ENCODE data around the gene RYR2.

RYR2 gene

DNA sequence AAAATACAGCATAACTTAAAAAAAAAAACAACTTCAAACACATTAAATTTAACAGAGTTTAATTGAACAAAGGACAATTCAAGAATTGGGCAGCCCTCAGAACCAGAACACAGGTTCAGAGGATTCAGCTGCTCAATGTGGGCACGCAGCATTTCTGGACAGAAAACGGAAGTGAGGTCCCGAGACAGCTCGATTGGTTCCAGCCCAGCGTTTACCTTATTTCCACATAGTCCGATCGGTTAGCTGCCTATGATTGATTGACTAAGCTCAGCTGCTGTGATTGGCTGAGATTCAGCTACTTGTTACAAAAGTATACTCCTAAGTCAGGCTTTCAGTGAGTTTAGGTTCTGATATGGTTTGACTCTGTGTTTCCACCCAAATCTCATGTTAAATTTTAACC, 815.5 kb downstream of the RYR2 start:
- ATAC-seq: no peak
- TF ChIP-seq ZNF8 (CRISPR knock-in tag; IDR thresholded peaks at IDR 0.05) (no peak), ZFP3 (CRISPR knock-in tag; IDR thresholded peaks at IDR 0.05) (no peak), TCF4 (CRISPR knock-in tag; IDR thresholded peaks at IDR 0.05; ENCODE audit: borderline replicate concordance) (no peak), ZC3H10 (CRISPR knock-in tag; IDR thresholded peaks at IDR 0.05) (no peak), ZFP30 (CRISPR knock-in tag; IDR thresholded peaks at IDR 0.05) (no peak), BACH2 (CRISPR knock-in tag; IDR thresholded peaks at IDR 0.05; ENCODE audit: borderline replicate concordance) (no peak), ARNTL (CRISPR knock-in tag; IDR thresholded peaks at IDR 0.05; ENCODE audit: borderline replicate concordance, low read depth) (no peak), CREB5 (CRISPR knock-in tag; IDR thresholded peaks at IDR 0.05; ENCODE audit: low read depth) (no peak), SNAI2 (CRISPR knock-in tag; IDR thresholded peaks at IDR 0.05) (no peak), PATZ1 (CRISPR knock-in tag; IDR thresholded peaks at IDR 0.05; ENCODE audit: borderline replicate concordance) (no peak), PPARA (CRISPR knock-in tag; IDR thresholded peaks at IDR 0.05; ENCODE audit: borderline replicate concordance) (no peak), RARB (CRISPR knock-in tag; IDR thresholded peaks at IDR 0.05) (no peak), ZNF70 (CRISPR knock-in tag; IDR thresholded peaks at IDR 0.05) (no peak), ISL1 (CRISPR knock-in tag; IDR thresholded peaks at IDR 0.05) (no peak), ZNF565 (CRISPR knock-in tag; conservative IDR thresholded peaks at IDR 0.05; ENCODE audit: low read depth) (no peak), OSR1 (CRISPR knock-in tag; IDR thresholded peaks at IDR 0.05) (no peak)
- TF ChIP-seq, protein P1, sequence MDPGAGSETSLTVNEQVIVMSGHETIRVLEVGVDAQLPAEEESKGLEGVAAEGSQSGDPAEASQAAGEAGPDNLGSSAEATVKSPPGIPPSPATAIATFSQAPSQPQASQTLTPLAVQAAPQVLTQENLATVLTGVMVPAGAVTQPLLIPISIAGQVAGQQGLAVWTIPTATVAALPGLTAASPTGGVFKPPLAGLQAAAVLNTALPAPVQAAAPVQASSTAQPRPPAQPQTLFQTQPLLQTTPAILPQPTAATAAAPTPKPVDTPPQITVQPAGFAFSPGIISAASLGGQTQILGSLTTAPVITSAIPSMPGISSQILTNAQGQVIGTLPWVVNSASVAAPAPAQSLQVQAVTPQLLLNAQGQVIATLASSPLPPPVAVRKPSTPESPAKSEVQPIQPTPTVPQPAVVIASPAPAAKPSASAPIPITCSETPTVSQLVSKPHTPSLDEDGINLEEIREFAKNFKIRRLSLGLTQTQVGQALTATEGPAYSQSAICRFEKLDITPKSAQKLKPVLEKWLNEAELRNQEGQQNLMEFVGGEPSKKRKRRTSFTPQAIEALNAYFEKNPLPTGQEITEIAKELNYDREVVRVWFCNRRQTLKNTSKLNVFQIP (CRISPR knock-in tag; IDR thresholded peaks at IDR 0.05; ENCODE audit: borderline replicate concordance, low read depth): no peak
- TF ChIP-seq, protein P2, sequence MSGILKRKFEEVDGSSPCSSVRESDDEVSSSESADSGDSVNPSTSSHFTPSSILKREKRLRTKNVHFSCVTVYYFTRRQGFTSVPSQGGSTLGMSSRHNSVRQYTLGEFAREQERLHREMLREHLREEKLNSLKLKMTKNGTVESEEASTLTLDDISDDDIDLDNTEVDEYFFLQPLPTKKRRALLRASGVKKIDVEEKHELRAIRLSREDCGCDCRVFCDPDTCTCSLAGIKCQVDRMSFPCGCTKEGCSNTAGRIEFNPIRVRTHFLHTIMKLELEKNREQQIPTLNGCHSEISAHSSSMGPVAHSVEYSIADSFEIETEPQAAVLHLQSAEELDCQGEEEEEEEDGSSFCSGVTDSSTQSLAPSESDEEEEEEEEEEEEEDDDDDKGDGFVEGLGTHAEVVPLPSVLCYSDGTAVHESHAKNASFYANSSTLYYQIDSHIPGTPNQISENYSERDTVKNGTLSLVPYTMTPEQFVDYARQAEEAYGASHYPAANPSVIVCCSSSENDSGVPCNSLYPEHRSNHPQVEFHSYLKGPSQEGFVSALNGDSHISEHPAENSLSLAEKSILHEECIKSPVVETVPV (CRISPR knock-in tag; IDR thresholded peaks at IDR 0.05): no peak
- TF ChIP-seq, protein P3, sequence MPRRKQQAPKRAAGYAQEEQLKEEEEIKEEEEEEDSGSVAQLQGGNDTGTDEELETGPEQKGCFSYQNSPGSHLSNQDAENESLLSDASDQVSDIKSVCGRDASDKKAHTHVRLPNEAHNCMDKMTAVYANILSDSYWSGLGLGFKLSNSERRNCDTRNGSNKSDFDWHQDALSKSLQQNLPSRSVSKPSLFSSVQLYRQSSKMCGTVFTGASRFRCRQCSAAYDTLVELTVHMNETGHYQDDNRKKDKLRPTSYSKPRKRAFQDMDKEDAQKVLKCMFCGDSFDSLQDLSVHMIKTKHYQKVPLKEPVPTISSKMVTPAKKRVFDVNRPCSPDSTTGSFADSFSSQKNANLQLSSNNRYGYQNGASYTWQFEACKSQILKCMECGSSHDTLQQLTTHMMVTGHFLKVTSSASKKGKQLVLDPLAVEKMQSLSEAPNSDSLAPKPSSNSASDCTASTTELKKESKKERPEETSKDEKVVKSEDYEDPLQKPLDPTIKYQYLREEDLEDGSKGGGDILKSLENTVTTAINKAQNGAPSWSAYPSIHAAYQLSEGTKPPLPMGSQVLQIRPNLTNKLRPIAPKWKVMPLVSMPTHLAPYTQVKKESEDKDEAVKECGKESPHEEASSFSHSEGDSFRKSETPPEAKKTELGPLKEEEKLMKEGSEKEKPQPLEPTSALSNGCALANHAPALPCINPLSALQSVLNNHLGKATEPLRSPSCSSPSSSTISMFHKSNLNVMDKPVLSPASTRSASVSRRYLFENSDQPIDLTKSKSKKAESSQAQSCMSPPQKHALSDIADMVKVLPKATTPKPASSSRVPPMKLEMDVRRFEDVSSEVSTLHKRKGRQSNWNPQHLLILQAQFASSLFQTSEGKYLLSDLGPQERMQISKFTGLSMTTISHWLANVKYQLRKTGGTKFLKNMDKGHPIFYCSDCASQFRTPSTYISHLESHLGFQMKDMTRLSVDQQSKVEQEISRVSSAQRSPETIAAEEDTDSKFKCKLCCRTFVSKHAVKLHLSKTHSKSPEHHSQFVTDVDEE (CRISPR knock-in tag; IDR thresholded peaks at IDR 0.05): no peak

- TF ChIP-seq OSR1 (CRISPR knock-in tag; IDR thresholded peaks at IDR 0.05) (no peak), ZC3H10 (CRISPR knock-in tag; IDR thresholded peaks at IDR 0.05) (no peak), ESRRG (CRISPR knock-in tag; IDR thresholded peaks at IDR 0.05) (no peak), BACH2 (CRISPR knock-in tag; IDR thresholded peaks at IDR 0.05; ENCODE audit: borderline replicate concordance) (no peak), ZFP30 (CRISPR knock-in tag; IDR thresholded peaks at IDR 0.05) (no peak), ZNF565 (CRISPR knock-in tag; conservative IDR thresholded peaks at IDR 0.05; ENCODE audit: low read depth) (no peak), CREB5 (CRISPR knock-in tag; IDR thresholded peaks at IDR 0.05; ENCODE audit: low read depth) (no peak), SNAI2 (CRISPR knock-in tag; IDR thresholded peaks at IDR 0.05) (no peak), RARB (CRISPR knock-in tag; IDR thresholded peaks at IDR 0.05) (no peak), ZNF8 (CRISPR knock-in tag; IDR thresholded peaks at IDR 0.05) (no peak), GLIS3 (CRISPR knock-in tag; IDR thresholded peaks at IDR 0.05) (no peak)
- TF ChIP-seq, protein P1 (CRISPR knock-in tag; IDR thresholded peaks at IDR 0.05; ENCODE audit: borderline replicate concordance, low read depth): no peak
- TF ChIP-seq, protein P2 (CRISPR knock-in tag; IDR thresholded peaks at IDR 0.05): no peak
- TF ChIP-seq, protein P3 (CRISPR knock-in tag; IDR thresholded peaks at IDR 0.05): no peak
- ATAC-seq: no peak
Observed at GRCh38 chr1:237858992-237859391, 817.0 kb downstream of the RYR2 start.
